GM12872 (cell line): ENCODE measurements around the gene PNPLA7.

Source experiments
- CTCF ChIP-seq: IDR thresholded peaks from 3 replicates; pipeline ENCODE4 v1.5.1; 2011; ENCODE audit warnings: low read depth, mild to moderate bottlenecking, low read length, moderate library complexity; ENCODE audit not compliant: insufficient read depth

Gene PNPLA7

GRCh38 chr9:137588891-137589290, 38.7 kb upstream of the PNPLA7 start:
- no peak for TF ChIP-seq CTCF

- TF ChIP-seq CTCF, result no peak
Measured at GRCh38 chr9:137588311-137588710, 38.1 kb upstream of the PNPLA7 start.

GRCh38 chr9:137586854-137587253, 36.7 kb upstream of the PNPLA7 start:
- TF ChIP-seq CTCF, result no peak

GRCh38 chr9:137583957-137584356, 33.8 kb upstream of the PNPLA7 start:
- no peak for TF ChIP-seq CTCF

GRCh38 chr9:137583347-137583746, 33.1 kb upstream of the PNPLA7 start:
- no peak for TF ChIP-seq CTCF

- TF ChIP-seq CTCF, result peak; percentile 33; the same call in 2 of the 3 replicates
Measured at GRCh38 chr9:137582286-137582860, 32.2 kb upstream of the PNPLA7 start.

- no peak for TF ChIP-seq CTCF
Measured at GRCh38 chr9:137581361-137582285, 31.4 kb upstream of the PNPLA7 start.
